Measurements from ENCODE around the gene MARK1.

Gene MARK1

DNA sequence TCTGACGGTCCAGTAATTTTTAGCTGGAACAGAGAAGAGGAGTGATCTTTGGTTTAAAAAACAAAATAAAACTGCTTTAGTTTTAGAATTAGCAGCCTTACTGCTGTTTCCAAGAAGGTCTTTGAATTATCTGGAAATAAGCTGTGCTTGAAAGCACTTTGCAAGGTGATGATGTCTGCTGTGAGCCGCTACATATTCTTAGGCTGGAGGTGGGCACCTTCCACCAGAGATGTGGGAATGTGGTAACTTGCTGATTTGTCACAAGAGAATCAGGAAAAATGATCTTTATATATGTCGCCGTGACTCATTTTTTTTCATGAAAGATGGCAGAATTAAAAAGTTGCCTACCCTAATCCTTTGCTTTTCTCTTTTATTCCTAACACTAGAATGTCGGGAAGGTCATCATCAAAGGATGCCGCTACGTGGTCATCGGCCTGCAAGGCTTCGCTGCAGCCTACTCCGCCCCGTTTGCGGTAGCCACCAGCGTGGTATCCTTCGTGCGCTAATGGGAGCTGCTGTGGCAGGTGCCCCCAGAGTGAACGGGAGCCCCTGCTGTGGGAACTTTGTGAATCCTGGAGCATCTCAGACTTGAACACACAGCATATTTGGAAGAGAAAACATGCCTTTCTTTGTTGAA lies 168.4 kb downstream of the MARK1 start:
- no peaks in the 10 kb centered on the region for H3F3A ChIP-seq (ENCODE audit: insufficient read depth, low read length)
- no peak for DNase-seq
- H3K27me3 ChIP-seq (replicated peaks; ENCODE audit: insufficient read depth, low read length), result peaks cover 3% of the 10 kb centered on the region; the same call in 1 of the 2 replicates
- no peaks in the 10 kb centered on the region for H3K9me3 ChIP-seq (replicated peaks; ENCODE audit: insufficient read depth, low read length)
- no peaks in the 10 kb centered on the region for H4K20me1 ChIP-seq (ENCODE audit: insufficient read depth, low read length)
- H3K27ac ChIP-seq (ENCODE audit: low read length), result no peak overlapping the region
- H3K4me3 ChIP-seq (ENCODE audit: low read length), result no peak overlapping the region
- H3K4me1 ChIP-seq (ENCODE audit: low read length), result no peaks in the 10 kb centered on the region
- H3K9ac ChIP-seq (ENCODE audit: low read length), result no peak overlapping the region
- TF ChIP-seq CTCF (IDR thresholded peaks at IDR 0.05; ENCODE audit: low read length) (no peak), EZH2 (optimal IDR thresholded peaks at IDR 0.05; ENCODE audit: low read depth, low read length) (no peak), EZH2phosphoT487 (IDR thresholded peaks at IDR 0.05; ENCODE audit: low read length) (no peak)
- H3K9me2 ChIP-seq (replicated peaks; ENCODE audit: insufficient read depth, low read length), result no peaks in the 10 kb centered on the region
- H3K4me2 ChIP-seq (ENCODE audit: low read depth, low read length), result no peak overlapping the region
- H3K36me3 ChIP-seq (replicated peaks; ENCODE audit: insufficient read depth, low read length), result no peaks in the 10 kb centered on the region
- H2AFZ ChIP-seq (ENCODE audit: low read length), result no peak overlapping the region
- no peaks in the 10 kb centered on the region for H3K79me2 ChIP-seq (ENCODE audit: low read length)

GRCh38 chr1:220696863-220697231 lies 168.9 kb downstream of the MARK1 start:
- no peaks in the 10 kb centered on the region for H3F3A ChIP-seq (ENCODE audit: insufficient read depth, low read length)
- H3K4me2 ChIP-seq (ENCODE audit: low read depth, low read length), result no peak overlapping the region
- no peak overlapping the region for H2AFZ ChIP-seq (ENCODE audit: low read length)
- H4K20me1 ChIP-seq (ENCODE audit: insufficient read depth, low read length), result no peaks in the 10 kb centered on the region
- no peak for TF ChIP-seq EZH2phosphoT487 (IDR thresholded peaks at IDR 0.05; ENCODE audit: low read length)
- no peak for TF ChIP-seq EZH2 (optimal IDR thresholded peaks at IDR 0.05; ENCODE audit: low read depth, low read length)
- no peak for TF ChIP-seq CTCF (IDR thresholded peaks at IDR 0.05; ENCODE audit: low read length)
- H3K9me3 ChIP-seq (replicated peaks; ENCODE audit: insufficient read depth, low read length), result no peaks in the 10 kb centered on the region
- no peak overlapping the region for H3K9ac ChIP-seq (ENCODE audit: low read length)
- H3K4me1 ChIP-seq (ENCODE audit: low read length), result no peaks in the 10 kb centered on the region
- H3K27me3 ChIP-seq (replicated peaks; ENCODE audit: insufficient read depth, low read length), result no peaks in the 10 kb centered on the region
- H3K79me2 ChIP-seq (ENCODE audit: low read length), result no peaks in the 10 kb centered on the region
- H3K36me3 ChIP-seq (replicated peaks; ENCODE audit: insufficient read depth, low read length), result no peaks in the 10 kb centered on the region
- H3K4me3 ChIP-seq (ENCODE audit: low read length), result no peak overlapping the region
- no peak for DNase-seq
- no peaks in the 10 kb centered on the region for H3K9me2 ChIP-seq (replicated peaks; ENCODE audit: insufficient read depth, low read length)
- H3K27ac ChIP-seq (ENCODE audit: low read length), result no peak overlapping the region

- Histone ChIP-seq H3K4me3 (ENCODE audit: low read length) (no peak overlapping the region), H3K4me1 (ENCODE audit: low read length) (no peaks in the 10 kb centered on the region), H3K9me3 (replicated peaks; ENCODE audit: insufficient read depth, low read length) (no peaks in the 10 kb centered on the region), H3K9me2 (replicated peaks; ENCODE audit: insufficient read depth, low read length) (no peaks in the 10 kb centered on the region), H3K36me3 (replicated peaks; ENCODE audit: insufficient read depth, low read length) (no peaks in the 10 kb centered on the region), H3K4me2 (ENCODE audit: low read depth, low read length) (no peak overlapping the region), H4K20me1 (ENCODE audit: insufficient read depth, low read length) (no peaks in the 10 kb centered on the region), H3K27me3 (replicated peaks; ENCODE audit: insufficient read depth, low read length) (no peaks in the 10 kb centered on the region), H3K79me2 (ENCODE audit: low read length) (no peaks in the 10 kb centered on the region), H2AFZ (ENCODE audit: low read length) (no peak overlapping the region), H3K9ac (ENCODE audit: low read length) (no peak overlapping the region), H3F3A (ENCODE audit: insufficient read depth, low read length) (no peaks in the 10 kb centered on the region), H3K27ac (ENCODE audit: low read length) (no peak overlapping the region)
- DNase-seq, result no peak
- no peak for TF ChIP-seq EZH2 (optimal IDR thresholded peaks at IDR 0.05; ENCODE audit: low read depth, low read length)
- TF ChIP-seq CTCF (IDR thresholded peaks at IDR 0.05; ENCODE audit: low read length), result no peak
- TF ChIP-seq EZH2phosphoT487 (IDR thresholded peaks at IDR 0.05; ENCODE audit: low read length), result no peak
Measured at GRCh38 chr1:220697326-220697725, 169.4 kb downstream of the MARK1 start.
